DMS53 (cell line): ENCODE data around the gene KLHL6.
"Not testable (repeated sequence)": the region's sequence is repeated elsewhere in the genome, so short reads cannot be mapped to it uniquely, and the experiment has no call there.

Experiments used
- DNase-seq: peaks from one replicate; lab custom pipeline; 2025; lab: John Stamatoyannopoulos, UW

The KLHL6 gene

DNA sequence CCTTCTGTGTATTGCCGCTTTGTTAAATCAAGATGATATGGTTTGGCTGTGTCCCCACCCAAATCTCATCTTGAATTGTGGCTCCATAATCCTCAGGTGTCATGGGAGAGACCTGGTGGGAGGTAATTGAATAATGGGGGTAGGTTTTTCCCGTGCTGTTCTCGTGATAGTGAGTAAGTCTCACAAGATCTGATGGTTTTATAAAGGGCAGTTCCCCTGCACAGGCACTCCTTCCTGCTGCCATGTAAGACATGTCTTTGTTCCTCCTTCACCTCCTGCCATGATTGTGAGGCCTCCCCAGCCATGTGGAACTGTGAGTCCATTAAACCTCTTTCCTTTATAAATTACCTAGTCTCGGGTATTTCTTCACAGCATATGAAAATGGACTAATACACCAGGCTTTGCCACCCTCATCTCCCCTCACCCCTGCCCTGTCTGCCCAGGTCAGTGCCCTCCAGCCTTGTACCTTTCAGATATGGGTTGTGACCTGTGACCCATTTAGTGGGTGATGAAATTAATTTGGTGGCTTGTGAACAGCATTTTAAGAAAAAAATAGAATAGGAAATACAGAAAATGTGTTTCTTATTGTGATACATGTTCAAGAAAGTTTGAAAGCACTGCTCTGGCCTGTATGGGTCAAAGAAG lies 71.0 kb downstream of the KLHL6 start:
- no peak for DNase-seq

- no peak for DNase-seq
Observed at GRCh38 chr3:183481582-183481981, 73.9 kb downstream of the KLHL6 start.

DNA sequence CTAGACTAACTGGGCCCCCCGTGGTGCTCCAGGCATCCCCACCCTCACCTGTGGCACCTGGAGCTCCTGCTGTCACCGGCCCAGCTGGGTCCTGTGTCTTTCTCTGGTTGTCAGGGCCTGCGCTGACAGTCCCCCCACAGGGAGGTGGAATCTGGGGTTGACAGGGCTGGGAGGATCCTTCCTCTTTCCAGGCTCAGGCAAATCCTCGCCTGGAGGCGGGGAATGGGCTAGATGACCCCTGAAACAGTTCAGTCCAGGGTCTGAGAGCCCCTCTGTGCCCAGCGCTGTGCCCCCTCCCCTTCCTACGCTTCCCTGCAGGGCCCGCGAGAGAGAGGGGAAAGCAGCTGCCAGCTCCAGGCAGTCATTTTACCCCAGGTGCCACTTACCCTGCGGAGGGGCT lies 77.0 kb downstream of the KLHL6 start:
- DNase-seq = no peak

DNA sequence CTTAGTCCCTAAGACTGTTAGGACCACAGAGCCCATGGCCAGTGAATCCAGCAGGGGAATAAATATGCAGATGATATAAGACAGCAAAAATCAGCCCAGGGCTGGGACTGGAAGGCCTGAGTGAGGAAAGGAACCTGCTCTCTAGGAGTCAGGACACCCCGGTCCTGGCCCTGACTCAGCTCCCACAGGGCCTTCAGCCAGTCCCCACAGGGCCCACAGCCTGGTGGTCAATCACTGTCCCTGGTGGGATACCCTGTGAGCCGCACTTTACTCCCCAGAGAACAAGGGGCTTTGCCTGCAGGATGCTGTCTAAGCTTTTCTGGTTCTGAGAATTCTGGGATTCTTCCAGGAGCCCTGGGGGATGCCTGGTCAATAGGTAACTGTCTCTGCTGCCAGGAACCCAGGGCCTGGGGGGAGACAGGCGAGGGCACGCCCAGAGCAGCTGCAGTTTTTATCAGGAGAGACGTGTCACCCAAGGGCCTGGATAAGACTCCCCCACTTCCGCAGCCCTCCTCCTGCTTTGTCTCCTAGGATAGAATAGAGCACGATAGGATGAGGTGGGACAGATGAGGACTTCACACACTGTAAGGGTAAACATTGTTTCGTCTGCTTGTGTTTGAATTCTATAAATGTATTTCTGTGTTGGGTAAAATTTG lies 77.6 kb downstream of the KLHL6 start:
- no peak for DNase-seq

DNA sequence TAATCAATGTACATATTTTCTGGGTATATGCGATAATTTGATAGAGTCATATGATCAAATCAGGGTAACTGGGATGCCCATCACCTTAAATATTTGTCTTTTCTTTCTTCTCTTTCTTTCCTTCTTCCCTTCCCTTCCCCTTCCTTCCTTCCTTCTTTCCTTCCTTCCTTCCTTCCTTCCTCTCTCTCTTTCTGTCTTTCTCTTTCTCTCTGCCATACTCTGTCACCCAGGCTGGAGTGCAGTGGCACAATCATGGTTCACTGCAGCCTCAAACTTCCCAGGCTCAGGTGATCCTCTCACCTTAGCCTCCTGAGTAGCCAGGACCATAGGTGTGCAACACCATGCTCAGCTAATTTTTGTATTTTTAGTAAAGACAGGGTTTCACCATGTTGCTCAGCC lies 79.7 kb downstream of the KLHL6 start:
- DNase-seq = not testable (repeated sequence)

DNA sequence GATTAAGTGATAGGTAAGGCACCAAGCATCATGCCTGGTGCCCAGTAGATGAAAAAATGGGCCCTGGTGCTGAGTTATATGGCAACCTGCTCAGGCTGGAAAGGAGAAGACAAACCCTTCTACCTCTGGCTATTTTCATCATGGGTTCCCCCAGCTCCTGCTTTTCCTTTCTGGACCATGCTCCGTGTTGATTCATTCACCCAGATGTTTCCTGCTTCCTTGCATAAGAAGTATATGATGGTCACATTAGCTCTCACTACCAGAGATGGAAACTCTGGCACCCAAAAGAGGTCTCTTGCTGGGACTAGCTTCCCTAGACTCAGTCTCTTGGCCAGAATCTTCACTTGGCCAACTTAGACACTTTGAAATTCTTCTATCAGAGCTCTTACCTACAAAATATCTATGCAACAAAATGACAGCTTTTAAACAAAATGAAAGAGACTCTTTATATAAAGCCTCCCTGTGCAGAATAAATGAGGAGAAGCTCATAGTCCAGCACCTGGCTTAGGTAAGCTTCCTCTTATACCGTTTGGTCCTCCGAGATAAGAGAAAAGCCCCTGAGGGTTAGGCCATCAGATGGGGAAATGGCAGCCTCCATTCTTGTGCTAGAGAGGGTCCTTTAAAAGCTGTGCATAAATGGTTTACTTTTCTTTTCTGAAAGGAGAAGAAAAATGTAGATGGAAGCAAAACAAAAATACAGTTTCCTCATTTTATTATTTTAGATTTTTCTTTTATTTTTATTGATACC lies 80.3 kb downstream of the KLHL6 start:
- DNase-seq = no peak

- DNase-seq = no peak
Observed at GRCh38 chr3:183473969-183474368, 81.5 kb downstream of the KLHL6 start.

DNA sequence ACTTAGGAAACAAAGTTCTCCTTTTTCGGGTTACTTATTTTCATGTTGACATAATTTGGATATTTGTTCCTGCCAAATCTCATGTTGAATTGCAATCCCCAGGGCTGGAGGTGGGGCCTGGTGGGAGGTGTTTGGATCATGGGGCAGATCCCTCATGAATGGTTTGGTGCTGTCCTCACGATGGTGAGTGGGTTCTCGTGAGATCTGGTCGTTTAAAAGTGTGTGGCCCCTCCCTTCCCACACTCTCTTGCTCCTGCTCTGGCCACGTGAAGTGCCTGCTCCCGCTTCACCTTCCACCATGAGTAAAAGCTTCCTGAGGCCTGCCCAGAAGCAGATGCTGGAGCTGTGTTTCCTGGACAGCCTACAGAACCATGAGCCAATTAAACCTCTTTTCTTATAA lies 83.4 kb downstream of the KLHL6 start:
- DNase-seq = no peak

GRCh38 chr3:183468424-183468823 lies 87.1 kb downstream of the KLHL6 start:
- peak; percentile 38 for DNase-seq

DNA sequence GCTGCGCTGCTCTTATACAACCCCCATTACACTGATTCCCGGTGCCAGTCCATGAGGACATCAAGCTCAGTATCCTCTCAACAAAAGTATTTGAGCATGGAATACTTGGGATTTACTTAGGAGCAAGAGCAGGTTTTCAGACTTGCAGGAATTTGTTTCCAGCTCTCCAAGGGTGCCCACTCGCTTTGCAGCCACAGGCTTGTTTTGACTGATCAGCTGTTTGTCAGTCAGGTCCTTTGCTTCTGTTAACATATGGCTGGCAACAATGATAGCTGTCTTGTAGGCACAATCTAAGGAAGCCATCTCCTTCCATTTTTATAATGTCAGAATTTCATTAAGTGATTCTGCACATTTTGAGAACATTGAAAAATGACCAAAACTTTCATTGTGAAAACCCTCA lies 88.9 kb downstream of the KLHL6 start:
- DNase-seq = no peak

DNA sequence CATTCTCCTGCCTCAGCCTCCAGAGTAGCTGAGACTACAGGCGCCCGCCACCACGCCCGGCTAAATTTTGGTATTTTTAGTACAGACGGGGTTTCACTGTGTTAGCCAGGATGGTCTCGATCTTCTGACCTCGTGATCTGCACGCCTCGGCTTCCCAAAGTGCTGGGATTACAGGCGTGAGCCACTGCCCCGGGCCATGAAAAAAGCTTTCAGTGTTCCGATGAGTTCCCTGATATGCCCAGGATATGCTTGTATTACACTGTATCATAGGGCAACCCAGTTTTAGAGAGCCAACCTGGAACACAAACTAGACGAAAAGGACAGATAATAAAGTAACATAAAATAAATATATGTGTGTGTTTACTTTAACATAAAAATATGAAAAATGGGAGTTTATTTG lies 89.8 kb downstream of the KLHL6 start:
- not testable (repeated sequence) for DNase-seq

DNA sequence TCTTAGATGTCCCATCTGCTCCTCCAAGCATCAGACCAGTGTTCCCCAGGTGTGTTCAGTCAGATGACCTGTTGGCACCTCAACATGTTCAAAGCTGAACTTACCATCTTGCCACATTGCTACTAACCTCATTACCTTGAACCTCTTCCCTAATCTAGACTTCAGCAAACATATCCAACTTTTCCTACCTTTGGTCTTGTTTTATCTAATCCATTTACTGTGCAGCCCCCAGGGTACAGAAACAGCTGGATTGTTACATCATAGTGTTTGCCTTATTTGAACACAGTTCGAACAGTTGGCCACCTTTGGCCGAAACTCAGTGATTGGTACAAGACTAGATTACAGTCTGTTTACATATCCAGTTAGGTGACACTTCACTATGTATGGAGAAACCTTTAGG lies 91.0 kb downstream of the KLHL6 start:
- DNase-seq = no peak

DNA sequence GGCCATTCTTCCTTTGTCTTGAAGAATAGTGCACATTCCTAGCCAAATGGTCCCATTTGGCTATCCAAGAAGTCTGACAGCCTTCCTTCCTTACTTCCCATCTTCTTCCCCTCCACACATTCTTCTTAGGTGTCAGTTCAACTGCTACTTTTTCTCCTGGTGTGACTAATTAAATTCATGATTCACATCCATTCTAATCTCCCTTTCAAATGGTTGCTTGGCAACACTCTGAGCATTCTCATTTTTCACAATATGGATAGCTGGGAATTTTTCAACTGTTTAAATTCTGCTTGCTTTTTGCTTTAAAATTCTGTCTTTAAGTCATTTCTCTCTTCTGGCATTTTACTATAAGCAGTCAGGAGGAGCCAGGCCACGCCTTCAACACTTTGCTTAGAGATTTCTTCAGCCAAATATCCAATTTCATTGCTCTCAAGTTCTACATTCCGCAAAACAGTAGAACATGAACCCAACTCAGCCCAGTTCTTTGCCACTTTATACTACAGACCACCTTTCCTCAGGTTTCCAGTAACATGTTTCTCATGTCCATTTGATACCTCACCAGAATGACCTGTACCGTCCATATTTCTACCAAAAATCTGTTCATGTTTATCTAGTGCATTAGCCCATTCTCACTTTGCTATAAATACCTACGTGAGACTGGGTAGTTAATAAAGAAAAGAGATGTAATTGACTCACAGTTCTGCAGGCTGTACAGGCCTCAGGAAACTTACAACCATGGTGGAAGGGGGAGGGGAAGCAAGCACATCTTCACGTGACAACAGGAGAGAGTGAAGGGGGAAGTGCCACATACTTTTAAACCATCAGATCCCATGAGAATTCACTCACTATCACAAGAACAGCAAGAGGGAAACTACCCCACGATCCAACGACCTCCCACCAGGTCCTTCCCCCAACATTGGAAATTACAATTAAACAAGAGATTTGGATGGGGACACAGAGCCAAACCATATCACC lies 95.1 kb downstream of the KLHL6 start:
- no peak for DNase-seq

- no peak for DNase-seq
Observed at GRCh38 chr3:183455089-183455488, 100.4 kb downstream of the KLHL6 start.

- DNase-seq = no peak
Observed at GRCh38 chr3:183454064-183454463, 101.4 kb downstream of the KLHL6 start.

GRCh38 chr3:183449791-183450190 lies 105.7 kb downstream of the KLHL6 start:
- no peak for DNase-seq

- DNase-seq = no peak
Observed at GRCh38 chr3:183449391-183449790, 106.1 kb downstream of the KLHL6 start.

- no peak for DNase-seq
Observed at GRCh38 chr3:183448369-183449128, 107.0 kb downstream of the KLHL6 start.

DNA sequence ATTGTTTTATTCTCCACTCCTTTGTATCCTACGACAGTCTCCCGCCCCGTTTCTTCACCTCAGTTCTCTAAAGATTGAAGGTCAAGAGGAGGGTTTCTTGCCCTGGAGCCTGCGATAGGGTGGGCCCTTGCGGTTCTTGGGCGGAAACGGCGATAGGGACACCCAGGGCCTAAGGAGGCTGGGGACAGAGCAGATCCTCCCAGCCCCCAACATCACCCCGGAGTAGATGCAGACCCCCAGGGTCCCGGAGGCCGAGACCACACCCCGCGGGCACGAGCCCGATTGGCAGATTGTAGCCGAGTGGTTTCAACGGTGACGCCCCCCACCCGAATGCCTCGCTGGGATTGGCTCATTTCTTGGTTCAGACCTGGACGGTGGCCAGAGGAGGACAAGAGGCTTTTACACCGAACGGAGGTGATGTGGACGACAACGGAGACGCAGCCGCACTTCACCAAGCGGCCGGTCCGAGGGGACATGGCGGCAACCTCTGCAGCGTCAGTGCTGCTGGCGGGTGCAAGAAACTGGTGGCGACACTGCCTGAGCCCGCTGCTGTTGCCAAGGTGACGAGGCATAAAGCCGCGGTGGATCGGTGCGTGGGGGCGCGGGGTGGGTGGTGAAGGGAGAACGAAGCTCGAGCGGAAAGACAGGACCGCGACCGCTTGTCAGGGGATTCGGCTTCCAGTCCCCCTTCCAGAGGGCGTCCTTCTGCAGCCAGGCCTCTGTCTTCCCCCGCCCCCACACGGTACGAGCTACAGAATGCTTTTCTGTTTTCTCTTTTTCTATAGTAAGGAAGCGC lies 108.1 kb downstream of the KLHL6 start:
- DNase-seq = peak; percentile 93

GRCh38 chr3:183446838-183447205 lies 108.7 kb downstream of the KLHL6 start:
- no peak for DNase-seq

DNA sequence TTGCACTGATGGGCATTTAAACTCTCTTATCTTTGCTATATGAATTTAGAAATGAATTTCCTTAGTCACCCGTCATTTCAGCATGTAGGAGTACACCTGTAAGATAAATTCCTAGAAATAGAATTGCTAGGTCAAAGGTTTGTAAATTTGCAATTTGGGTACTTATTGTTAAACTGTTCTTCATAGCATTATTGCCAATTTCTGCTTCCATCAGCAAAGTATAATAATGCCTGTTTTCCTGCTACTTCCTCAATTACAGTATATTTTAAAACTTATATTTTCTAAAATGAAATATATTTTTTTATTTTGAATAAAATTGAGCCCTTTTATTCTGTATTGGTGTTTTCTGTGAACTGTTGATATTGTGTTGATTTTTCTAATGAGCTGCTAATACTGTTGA lies 110.8 kb downstream of the KLHL6 start:
- no peak for DNase-seq
